HFF-Myc (cell line): ENCODE data around the gene CDH13.

Experiments used
- DNase-seq: peaks from one replicate; pipeline ENCODE4 v3.0.0-alpha.2; 2011; ENCODE audit warnings: low read depth; ENCODE audit errors: extremely low read depth
- H3K4me3 ChIP-seq: replicated peaks from 2 replicates; pipeline ENCODE4 v1.5.1; 2011; ENCODE audit warnings: low read depth, mild to moderate bottlenecking, control low read depth, low read length
- CTCF ChIP-seq: IDR thresholded peaks from 2 replicates; pipeline ENCODE4 v1.5.1; 2012; ENCODE audit warnings: mild to moderate bottlenecking, low read depth, low read length, control low read depth; ENCODE audit errors: missing control alignments

CDH13 gene

DNA sequence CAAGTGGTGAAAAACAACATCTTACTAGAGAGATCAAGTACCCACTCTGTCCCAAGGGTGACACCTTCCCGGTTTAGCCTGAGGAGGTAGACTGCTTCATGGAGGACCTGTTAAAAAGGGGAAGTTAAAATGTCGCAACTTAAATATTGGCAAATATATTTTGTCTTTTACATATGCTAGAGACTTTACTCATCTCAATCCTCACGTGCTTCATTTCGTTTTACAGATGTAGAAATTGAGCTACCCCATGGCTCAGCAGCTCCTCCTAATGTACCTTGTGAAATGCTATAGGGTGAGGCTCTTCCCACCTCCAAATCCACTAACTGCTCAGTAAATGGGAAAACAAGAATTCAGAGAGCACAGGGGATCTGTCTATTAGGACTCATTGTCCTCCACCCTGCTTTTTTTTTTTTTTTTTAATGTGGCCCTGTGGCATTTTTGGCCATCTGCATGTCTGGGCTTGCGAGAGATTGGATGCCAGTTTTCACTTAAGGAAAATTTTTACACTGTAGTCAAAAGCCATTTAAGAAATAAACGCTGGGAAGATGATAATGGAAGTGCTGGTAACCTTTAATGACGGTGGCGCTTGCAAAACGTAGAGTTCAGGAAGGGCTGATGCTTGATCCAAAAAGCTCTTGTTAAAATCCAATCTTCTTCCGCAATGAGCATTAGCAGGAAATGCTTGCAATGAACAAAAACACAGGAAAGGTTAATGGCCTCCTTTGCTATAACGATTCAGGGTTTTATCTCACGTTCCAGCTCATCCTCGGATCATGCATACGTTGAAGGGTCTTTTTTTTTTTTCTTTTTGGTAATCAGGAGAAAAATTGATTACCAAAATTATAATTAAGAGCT, 1220.8 kb downstream of the CDH13 start:
- no peak for TF ChIP-seq CTCF
- no peak overlapping the region for H3K4me3 ChIP-seq
- DNase-seq = no peak

DNA sequence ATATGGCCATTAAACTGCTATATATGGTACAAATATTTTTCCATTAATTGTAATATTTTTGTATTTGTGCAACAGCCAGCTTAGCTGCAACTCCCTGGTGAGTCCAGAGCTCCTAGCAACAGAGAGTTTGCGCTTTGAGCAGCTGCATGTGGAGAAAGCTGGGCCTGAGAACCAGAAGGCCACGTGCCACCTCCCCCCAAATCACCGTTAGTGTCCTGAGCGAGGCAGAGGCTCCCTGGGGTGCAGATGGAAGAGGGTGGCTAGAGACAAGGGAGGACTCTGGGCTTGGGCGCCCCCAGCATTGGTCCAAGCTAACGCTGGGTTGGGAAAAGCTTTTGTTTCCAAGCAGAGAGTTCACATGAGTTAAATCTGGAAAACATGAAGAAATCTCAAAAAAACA, 1222.7 kb downstream of the CDH13 start:
- DNase-seq = no peak
- TF ChIP-seq CTCF = no peak
- H3K4me3 ChIP-seq = no peak overlapping the region
